ENCODE measurements around the gene MAZ. TPM values are rescaled to one million over a fixed set of nuclear protein-coding genes. Genes with fewer than 3 reads are reported as not detected.

Gene MAZ
- polyA plus RNA-seq, 3 donors: 14.2 to 137 (median 18.8) TPM

GRCh38 chr16:29809031-29809747 lies 2.9 kb downstream of the MAZ start:
- Histone ChIP-seq H2AFZ (ENCODE audit: insufficient read depth, low read depth, low read length, poor library complexity, severe bottlenecking) (no peak overlapping the region), H3K4me2 (replicated peaks; ENCODE audit: extremely low read depth, low read length, poor library complexity, severe bottlenecking) (no peak overlapping the region), H3K27me3 (ENCODE audit: control insufficient read depth in 2 of 2, insufficient read depth in 2 of 2, low read length in 2 of 2) (peaks cover 5 to 24% of the 10 kb centered on the region in 2 donors), H3K4me1 (ENCODE audit: control insufficient read depth in 1 of 2, insufficient read depth in 2 of 2, low read length in 2 of 2) (peaks cover 58 to 66% of the 10 kb centered on the region in 2 donors), H3K9ac (ENCODE audit: insufficient read depth, low read length, poor library complexity, severe bottlenecking) (peak overlapping the region; percentile 63), H3K27ac (ENCODE audit: low read depth in 1 of 2, low read length in 2 of 2) (peak overlapping the region in 1 of 2 donors; percentile 22), H3K4me3 (replicated peaks in 1 of 3; ENCODE audit: low read depth in 2 of 3, low read length in 3 of 3) (peak overlapping the region in 1 of 3 experiments; percentile 78), H4K20me1 (ENCODE audit: insufficient read depth, low read length) (peaks cover 36% of the 10 kb centered on the region), H3K9me3 (replicated peaks in 1 of 2; ENCODE audit: control insufficient read depth in 1 of 2, insufficient read depth in 1 of 2, low read length in 2 of 2) (no peaks in the 10 kb centered on the region), H3K79me2 (ENCODE audit: insufficient read depth, low read length) (peaks cover 27% of the 10 kb centered on the region), H3K36me3 (replicated peaks in 1 of 2; ENCODE audit: control insufficient read depth in 1 of 2, insufficient read depth in 2 of 2, low read length in 2 of 2) (peaks cover 13 to 23% of the 10 kb centered on the region in 2 donors)
- whole genome bisulfite sequencing (ENCODE audit: insufficient coverage): 91% methylated on average over 24 of the region's 31 CpGs
- TF ChIP-seq, protein P1, sequence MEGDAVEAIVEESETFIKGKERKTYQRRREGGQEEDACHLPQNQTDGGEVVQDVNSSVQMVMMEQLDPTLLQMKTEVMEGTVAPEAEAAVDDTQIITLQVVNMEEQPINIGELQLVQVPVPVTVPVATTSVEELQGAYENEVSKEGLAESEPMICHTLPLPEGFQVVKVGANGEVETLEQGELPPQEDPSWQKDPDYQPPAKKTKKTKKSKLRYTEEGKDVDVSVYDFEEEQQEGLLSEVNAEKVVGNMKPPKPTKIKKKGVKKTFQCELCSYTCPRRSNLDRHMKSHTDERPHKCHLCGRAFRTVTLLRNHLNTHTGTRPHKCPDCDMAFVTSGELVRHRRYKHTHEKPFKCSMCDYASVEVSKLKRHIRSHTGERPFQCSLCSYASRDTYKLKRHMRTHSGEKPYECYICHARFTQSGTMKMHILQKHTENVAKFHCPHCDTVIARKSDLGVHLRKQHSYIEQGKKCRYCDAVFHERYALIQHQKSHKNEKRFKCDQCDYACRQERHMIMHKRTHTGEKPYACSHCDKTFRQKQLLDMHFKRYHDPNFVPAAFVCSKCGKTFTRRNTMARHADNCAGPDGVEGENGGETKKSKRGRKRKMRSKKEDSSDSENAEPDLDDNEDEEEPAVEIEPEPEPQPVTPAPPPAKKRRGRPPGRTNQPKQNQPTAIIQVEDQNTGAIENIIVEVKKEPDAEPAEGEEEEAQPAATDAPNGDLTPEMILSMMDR (IDR thresholded peaks at IDR 0.05): no peak
- Mint-ChIP-seq H3K27me3 (ENCODE audit: low read depth in 3 of 3) (peaks cover 22 to 31% (median 31%) of the 10 kb centered on the region in 3 donors), H3K27ac (peak overlapping the region in 4 of 7 donors; percentile 31 to 96 (median 56)), H3K9me3 (peaks cover 0 to 8% (median 3%) of the 10 kb centered on the region in 7 donors), H3K4me3 (no peak overlapping the region), H3K4me1 (peaks cover 57% of the 10 kb centered on the region), H3K36me3 (peaks cover 21 to 31% of the 10 kb centered on the region in 2 donors)
- no peak for DNase-seq
- intact Hi-C loops (cut with micrococcal nuclease): loop anchor here in 1 of 2 donors (5.0 kb wide), 1 partner anchor 38 kb away; no protein-coding TSS in a partner anchor

GRCh38 chr16:29809850-29810698 lies 3.7 kb downstream of the MAZ start:
- H2AFZ ChIP-seq (ENCODE audit: insufficient read depth, low read depth, low read length, poor library complexity, severe bottlenecking): no peak overlapping the region
- H4K20me1 ChIP-seq (ENCODE audit: insufficient read depth, low read length): peaks cover 36% of the 10 kb centered on the region
- H3K9me3 Mint-ChIP-seq: peaks cover 0 to 8% (median 3%) of the 10 kb centered on the region in 7 donors
- DNase-seq: no peak
- peak overlapping the region in 6 of 7 donors; percentile 18 to 92 (median 74) for H3K27ac Mint-ChIP-seq
- peak overlapping the region; percentile 76 for H3K4me2 ChIP-seq (replicated peaks; ENCODE audit: extremely low read depth, low read length, poor library complexity, severe bottlenecking)
- H3K79me2 ChIP-seq (ENCODE audit: insufficient read depth, low read length): peaks cover 27% of the 10 kb centered on the region
- H3K4me1 Mint-ChIP-seq: peaks cover 57% of the 10 kb centered on the region
- no peak overlapping the region for H3K4me3 Mint-ChIP-seq
- peaks cover 22 to 34% (median 31%) of the 10 kb centered on the region in 3 donors for H3K27me3 Mint-ChIP-seq (ENCODE audit: low read depth in 3 of 3)
- peaks cover 13 to 23% of the 10 kb centered on the region in 2 donors for H3K36me3 ChIP-seq (replicated peaks in 1 of 2; ENCODE audit: control insufficient read depth in 1 of 2, insufficient read depth in 2 of 2, low read length in 2 of 2)
- H3K9ac ChIP-seq (ENCODE audit: insufficient read depth, low read length, poor library complexity, severe bottlenecking): peak overlapping the region; percentile 50
- TF ChIP-seq, protein P1 (IDR thresholded peaks at IDR 0.05): no peak
- intact Hi-C loops (cut with micrococcal nuclease): loop anchor here (5.0 to 10.0 kb wide), 2 partner anchors 37 to 185 kb away; partner anchors contain the start of genes HIRIP3 (in 1 of the 2) and INO80E (in 1 of the 2)
- H3K27me3 ChIP-seq (ENCODE audit: control insufficient read depth in 2 of 2, insufficient read depth in 2 of 2, low read length in 2 of 2): peaks cover 5 to 24% of the 10 kb centered on the region in 2 donors
- 69% methylated on average over 5 of the region's 23 CpGs for WGBS (ENCODE audit: insufficient coverage)
- H3K9me3 ChIP-seq (replicated peaks in 1 of 2; ENCODE audit: control insufficient read depth in 1 of 2, insufficient read depth in 1 of 2, low read length in 2 of 2): no peaks in the 10 kb centered on the region
- peak overlapping the region; percentile 29 to 59 for H3K27ac ChIP-seq (ENCODE audit: low read depth in 1 of 2, low read length in 2 of 2)
- peak overlapping the region in 1 of 3 experiments; percentile 73 for H3K4me3 ChIP-seq (replicated peaks in 1 of 3; ENCODE audit: low read depth in 2 of 3, low read length in 3 of 3)
- peaks cover 21 to 31% of the 10 kb centered on the region in 2 donors for H3K36me3 Mint-ChIP-seq
- H3K4me1 ChIP-seq (ENCODE audit: control insufficient read depth in 1 of 2, insufficient read depth in 2 of 2, low read length in 2 of 2): peaks cover 56 to 66% of the 10 kb centered on the region in 2 donors

All from CD14-positive monocyte (primary cell).